Measurements from ENCODE around the gene KCND3.

KCND3 gene

DNA sequence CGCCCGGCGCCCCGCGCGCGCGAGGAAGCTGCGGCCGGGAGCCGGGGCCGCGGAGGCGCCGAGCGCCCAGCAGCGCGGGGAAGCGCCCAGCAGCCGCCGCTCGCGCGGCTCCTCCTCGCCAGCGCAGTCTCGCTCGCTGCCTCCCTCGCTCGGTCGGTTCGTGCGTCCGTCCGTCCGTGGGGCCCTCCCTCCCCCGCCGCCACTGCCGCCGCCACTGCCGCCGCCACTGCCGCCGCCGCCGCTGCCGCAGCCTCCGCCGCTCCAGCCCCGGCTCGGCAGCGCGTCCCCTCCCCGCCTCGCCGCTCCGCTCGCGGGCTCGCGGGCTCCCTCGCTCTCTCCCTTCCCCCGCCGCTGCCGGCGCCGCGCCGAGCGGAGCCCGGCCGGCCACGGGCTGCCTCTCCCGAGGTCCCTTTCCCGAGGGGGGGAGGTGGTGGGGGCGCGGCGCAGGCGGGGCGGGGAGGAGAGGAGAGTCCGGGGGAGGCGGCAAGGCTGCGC is at the start of gene KCND3:
Gene KCND3 (minus strand): TSS at position 138 of the 495 bp plus-strand sequence.
- DNase-seq = no peak

DNA sequence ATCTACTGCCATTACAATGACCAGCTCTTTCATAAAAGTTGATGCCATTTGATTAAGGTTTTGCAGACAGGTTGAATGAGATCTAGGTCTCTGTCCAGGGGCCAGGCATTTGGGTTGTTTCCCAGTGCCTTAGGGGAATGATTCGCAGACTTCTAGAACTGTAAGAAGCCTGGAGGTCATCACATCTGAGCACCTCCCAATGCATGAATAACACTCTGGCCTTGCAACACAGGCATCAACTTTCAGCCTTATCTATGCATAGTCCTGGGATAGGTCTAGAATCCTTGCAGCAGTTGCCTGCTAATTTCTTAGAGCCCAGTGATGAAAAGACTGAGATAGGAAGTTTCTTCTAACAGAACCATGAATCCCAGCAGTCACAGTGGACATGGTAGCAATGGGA is 44.8 kb upstream of the KCND3 start:
- DNase-seq = no peak

DNA sequence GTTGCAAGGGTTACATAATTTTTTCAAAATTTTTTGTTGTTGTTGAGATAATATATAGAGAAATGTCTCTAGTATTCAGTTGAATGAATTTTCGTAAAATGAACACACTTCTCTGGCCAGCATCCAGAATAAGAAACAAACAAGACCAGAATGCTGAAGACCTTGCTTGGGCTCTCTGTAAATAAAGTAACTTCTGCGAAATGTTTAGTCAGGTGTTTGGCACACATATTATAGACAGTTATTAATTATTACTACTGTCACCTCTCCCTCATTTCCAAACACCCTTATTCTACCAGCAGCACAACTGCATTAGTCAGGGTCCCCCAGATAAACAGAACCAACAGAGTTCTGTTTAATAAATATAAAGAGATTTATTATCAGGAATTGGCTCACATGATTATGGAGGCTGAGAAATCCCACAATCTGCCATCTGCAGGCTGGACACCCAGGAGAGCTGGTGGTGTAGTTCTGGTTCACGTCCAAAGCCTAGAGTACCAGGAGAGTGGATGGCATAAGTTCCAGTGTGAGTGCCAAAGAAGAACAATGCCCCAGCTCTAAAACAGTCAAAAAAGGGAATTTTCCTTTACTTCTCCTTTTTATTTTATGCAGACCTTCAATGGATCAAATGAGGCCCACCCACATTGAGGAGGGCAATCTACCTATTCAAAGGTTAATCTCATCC is 44.1 kb upstream of the KCND3 start:
- DNase-seq = no peak

DNA sequence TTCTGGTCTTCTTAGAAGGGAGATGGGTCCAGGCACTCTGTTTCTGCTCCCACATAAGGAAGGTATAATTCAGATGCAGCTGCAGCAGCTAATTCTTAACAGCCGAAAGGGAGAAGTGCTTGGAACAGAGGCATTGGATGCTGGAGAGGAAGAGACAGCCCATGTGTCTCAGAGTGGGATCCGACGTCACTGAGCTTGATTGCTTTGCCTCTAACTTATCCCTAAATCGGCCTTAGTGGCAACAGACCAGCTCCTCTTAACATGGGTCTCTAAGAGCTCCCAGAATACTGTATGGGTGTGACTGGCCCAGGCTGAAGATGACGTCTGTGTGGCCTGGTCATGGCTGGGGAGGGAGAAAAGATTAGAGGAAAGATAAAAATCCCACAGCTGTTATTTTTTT is 40.7 kb upstream of the KCND3 start:
- DNase-seq = no peak

DNA sequence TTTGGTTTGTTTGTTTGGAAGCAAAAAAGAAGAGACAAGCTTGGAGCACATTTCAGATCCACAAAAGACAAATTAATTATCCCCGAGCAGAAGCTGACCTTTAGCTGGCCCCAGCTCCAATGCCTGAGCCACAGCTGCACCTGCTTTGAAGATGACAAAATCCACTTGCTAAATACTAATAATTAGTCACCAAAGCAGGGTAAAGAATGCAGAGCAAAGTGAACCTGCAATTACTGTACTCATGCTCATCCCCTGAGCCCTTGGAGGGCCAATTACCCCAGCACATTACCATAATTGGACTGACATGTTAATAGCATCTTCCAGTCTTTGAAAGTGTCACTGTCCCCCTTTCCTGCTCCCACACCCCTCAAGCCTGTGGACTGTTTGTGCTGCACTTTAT is 38.2 kb upstream of the KCND3 start:
- DNase-seq = no peak

DNA sequence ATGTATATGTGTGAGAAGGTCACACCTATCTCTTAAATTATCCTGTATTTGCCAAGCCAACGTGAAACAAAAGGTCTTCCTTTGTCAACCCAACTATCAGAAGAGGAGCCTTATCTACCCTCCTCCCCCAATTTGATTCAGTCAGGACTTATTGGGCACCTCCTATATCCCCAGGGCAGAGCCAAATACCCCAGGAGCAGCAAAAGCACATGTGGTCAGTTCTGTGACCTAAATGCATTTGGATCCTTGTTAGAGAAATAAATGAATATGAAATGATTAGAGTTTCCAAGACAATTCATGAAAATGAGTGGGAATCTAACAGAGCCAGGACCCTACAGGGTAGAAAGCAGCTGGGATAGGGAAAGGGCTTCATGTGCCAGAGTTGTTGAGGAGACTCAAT is 37.0 kb upstream of the KCND3 start:
- no peak for DNase-seq

DNA sequence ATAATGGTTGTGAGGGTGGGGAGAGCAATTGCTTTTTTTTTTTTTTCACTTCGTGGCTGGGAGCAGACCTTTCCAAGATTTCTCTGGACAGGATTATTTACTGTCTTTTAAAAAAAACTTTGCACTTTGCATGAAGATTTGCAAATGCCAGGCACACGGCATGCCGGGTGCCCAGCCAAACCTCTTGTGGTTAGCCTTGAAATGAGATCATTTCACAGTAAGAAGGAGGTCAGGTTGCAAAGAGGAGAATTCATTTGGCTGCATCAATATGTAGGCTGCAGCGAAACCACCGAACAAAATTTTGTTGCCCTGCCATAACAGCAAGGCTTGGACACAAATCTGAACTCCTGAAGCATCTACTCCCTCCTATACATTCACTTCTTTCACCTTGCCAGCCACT is 36.5 kb upstream of the KCND3 start:
- no peak for DNase-seq

DNA sequence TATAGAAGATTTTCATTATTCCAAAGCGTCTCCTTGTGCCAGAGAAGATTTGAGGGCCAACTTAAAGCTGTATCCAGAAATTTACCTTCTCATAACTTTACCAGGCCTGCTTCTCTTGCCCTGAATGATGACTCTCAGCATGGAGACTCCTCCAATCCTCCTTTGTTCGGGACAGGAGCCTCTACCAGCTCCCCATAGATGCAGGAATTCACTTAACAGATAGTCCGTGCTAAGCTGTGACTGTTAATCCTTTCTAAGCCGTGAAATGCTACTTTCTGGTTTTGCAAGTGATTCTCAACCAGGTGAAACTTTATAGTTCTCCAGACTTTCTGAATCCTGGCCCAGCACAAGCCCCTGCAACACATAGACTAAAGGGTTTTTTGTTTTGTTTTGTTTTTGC is 31.8 kb upstream of the KCND3 start:
- no peak for DNase-seq

DNA sequence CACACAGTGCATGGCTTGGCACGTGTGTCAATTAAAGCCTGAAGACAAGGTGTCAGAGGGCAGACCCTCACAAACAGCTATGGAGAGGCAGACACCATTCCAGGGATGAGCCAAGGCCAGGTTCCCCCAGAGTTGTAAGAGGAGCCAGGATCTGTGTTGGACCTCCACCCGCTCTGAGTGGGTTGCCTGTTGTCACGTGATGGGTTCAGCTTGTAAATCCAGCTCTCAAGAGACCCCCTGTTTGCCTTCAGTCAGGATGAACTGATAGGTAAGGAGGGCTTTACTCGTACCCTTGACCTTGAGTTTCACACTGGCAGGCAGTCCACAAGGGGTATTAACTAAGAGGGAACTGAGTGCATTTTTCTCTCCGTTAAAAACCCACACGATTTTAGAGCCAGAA is 27.7 kb upstream of the KCND3 start:
- no peak for DNase-seq

DNA sequence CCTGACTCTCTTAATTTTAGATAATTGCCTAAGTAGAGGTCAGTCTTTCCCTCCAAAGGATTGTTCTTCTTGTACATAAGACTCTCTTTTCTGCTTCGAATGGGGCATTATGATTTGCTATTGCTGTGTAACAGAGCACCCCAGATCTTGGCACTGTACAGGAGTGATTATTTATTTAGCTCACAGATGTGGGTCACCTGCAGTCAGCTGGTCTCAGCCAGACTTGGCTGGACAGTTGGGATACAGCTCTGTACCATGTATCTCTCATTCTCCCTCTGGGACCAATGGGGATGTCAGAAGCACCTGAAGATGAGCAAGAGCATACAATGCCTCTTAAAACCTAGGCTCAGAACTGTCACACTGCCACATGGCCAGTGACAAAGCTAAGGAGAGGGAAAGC is 23.4 kb upstream of the KCND3 start:
- DNase-seq = no peak

DNA sequence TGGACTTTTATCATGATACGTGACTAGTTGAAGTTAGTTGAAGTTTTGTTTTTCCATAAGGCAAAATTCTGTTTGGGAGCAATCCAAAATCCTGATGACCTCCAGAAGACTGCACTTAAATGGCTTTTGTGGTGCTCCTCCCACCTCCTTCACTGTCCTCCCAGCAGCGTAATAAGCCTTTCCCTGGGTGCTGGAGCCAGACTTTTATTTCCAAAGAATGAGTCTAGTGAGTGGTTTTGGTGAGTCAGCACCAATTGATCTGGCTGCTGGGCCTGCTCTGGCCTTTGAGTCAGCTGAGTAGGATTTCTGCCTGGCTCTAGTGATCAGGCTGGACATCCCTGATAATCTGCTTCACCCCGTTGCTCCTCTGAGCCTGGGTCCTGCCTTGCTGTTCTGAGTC is 21.7 kb upstream of the KCND3 start:
- no peak for DNase-seq

DNA sequence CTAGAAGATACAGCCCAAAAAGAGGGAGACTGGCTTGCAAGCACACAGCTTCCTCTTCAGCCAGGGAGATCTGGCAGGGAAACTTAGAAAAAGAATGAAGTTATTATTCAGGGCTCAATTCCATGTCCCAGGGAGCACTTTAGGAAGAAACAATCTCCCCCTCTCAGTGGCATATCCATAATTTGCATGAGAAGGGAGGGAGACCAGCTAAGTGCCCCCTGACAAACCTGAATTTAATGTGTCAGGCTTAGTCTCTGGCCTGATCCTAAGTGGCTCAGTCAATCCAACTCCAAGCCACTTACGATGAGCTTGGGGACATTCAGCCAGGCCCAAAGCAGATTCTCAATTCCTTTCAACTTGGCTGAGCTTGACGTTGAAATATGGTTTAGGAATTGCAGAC is 17.7 kb upstream of the KCND3 start:
- DNase-seq = no peak

DNA sequence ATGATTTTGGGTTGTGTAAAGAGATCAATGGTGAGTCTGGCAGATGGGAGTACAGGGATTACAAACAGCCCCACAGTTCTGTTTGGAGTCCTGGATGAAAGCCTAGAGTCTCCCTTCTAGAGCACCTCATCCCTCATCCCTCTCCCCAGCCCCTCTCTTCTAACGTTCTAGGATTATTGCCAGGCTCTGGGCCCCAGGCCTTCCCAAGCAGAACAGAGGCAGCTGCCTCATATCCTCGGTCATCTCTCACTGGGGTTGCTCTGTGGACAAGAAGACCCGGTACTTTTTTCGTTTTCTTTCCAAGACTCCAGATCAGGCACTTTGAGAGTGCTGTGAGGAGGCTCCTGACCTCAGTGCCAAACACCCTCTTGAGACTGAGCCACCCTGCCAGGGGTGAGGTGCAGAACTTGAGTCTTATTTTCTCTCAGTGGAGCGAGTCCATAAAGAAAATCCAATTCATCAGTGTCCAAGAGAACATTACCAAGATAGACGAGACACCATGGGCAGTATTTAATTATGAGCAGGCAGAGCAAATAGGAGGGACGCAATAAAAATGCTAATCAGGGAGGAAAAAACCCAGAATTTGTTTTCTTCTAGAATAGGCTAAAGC is 17.1 kb upstream of the KCND3 start:
- DNase-seq = no peak

DNA sequence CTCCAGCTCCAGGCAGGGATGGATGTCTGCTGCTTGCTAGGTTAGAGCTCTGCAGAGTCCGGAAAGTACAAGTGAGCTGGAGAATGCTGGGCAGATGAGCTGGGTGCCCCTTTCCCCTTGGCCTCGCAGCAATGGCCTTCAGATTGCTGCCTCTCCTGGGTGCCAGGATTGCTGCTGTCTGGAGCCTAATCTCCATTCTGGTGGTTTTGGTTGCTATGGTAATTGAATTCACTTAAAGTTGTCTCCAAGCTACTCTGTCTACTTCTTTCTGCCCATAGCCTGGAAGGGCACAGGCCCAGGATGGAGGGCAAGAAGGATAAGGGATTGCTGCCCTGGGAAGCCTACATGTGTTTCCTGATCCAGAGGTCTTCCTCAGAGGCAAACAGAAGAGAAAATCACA is 14.6 kb upstream of the KCND3 start:
- no peak for DNase-seq

DNA sequence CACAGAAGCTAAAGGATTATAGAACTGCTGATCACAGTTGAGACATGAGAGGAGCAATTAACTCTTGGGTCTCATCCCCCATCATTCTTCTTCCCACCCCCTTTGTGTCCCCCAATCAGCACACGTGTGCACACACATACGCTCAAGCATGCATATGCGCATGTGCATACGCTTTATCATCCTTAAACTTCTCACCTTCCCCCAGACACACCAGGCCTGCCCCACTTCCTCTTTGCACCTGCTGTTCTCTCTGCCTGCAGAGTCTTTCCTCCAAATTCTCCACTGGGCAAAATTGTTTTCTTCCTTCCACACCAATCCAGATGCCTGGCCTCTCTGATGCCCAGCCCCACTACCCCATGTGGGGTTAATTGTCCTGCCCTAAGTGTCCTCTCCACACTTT is 13.0 kb upstream of the KCND3 start:
- no peak for DNase-seq

DNA sequence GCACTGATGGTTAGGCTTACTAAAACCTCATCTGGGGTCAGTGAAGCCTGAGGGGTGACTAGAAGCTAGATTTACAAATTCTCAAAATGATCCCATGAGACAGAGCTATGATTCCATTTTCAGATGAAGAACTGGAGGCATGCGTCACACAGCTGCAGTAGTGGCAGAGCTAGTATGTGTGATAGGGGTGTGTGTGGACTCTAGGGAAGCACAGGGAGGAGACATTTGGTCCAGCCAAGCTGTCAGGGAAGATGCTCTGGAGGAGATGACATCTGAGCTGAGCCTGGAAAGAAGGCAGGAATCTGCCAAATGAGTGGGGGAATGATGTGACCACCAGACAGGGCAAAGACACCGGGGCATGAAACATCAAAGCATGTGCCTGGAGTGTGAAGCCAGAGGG is 12.0 kb upstream of the KCND3 start:
- DNase-seq = no peak

DNA sequence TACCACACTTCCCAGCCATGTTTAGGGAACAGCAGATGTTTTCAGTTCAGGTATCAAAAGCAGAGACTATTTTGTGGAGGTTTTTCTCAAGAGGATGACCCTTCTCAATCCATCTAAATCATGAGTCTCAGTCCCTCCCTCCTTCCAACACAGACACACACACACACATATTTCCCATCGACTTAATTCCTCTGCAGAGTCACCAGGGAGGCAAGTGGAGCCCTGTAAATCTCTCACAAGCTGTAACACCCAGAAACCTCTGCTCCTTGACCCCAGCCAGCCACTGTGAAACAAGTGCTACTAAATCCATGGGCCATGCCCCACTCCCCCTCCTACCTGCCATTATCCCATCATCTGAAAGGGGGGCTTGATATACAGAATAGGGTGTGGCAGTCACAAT is 10.6 kb upstream of the KCND3 start:
- DNase-seq = no peak

DNA sequence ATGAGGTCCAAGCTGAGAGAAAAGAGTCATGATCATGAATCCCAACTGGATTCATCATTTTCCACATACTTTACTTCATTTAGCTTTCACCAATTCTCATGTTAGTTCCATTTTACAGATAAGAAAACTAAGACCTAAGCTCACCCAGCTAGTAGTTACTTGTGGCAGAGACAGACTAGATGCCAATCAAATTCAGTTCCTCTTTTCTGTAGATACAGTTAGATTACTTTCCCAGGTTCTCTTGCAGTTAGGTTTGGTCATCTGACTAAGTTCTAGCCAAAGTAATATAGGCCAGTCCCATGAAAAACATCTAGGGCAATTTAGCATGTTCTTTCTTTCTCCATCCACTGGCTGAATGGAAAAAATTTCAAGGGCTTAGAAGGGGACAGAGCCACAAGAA is 8.9 kb upstream of the KCND3 start:
- no peak for DNase-seq

DNA sequence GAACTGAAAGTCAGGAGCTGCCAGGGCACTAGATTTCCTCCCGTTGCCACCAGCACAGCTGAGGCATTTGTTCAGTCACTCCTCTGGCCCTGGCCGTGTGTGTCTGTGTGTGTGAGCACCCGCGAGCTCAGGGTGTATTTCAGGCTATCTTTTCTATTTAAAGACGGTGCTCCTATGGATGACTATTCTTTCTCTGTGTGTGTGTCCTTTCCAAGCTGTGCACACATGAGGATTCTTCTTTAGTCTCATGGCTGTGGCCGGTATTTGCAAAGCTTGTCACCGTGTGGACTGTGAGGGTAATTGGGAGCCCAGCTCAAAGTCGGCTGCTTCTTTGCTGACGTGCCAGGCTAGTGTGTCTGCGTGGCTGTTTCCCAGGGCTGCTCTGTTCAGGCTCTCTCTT is 3.0 kb upstream of the KCND3 start:
- DNase-seq = no peak

DNA sequence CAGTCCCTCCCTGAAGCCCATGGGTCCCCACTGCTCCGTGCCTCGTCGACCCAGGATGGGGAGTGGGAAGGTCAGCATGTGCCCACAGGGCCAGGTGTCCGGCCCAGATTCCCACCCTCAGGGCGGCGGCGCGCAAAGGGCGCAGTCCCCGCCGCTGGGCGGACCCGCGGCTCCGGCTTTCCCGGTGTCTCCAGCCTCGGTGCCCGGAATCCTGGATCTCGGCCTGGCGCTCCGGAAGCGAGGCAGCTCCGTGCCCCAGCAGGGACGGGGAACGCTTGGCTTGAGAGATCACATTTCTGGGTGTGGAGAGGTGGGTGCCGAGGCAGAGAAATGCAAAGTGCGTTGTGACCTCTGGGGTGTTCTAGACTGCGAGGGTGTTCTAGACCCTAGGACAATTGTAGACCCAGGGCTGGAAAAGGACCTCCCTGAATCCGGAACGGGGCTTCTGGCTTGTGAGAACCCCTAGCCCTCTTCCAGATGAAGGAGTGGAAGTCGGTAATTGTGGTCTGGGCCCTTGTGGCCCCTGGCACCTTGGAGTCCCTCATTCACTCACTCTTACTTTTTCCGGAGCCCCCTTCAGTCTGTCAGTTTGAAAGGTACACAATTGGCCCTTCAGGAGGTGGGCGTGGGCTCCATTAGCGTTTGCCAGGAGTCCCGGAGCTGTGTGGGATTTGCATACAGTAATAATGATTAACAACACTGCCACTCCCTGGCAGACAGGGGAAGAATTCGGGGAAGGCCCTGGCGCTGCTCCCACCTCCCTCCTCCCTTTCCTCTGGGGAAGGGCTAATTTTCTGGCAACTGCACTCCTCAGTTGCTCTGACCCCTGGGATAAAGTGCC is 1.6 kb upstream of the KCND3 start:
- DNase-seq = peak; percentile 18

DNA sequence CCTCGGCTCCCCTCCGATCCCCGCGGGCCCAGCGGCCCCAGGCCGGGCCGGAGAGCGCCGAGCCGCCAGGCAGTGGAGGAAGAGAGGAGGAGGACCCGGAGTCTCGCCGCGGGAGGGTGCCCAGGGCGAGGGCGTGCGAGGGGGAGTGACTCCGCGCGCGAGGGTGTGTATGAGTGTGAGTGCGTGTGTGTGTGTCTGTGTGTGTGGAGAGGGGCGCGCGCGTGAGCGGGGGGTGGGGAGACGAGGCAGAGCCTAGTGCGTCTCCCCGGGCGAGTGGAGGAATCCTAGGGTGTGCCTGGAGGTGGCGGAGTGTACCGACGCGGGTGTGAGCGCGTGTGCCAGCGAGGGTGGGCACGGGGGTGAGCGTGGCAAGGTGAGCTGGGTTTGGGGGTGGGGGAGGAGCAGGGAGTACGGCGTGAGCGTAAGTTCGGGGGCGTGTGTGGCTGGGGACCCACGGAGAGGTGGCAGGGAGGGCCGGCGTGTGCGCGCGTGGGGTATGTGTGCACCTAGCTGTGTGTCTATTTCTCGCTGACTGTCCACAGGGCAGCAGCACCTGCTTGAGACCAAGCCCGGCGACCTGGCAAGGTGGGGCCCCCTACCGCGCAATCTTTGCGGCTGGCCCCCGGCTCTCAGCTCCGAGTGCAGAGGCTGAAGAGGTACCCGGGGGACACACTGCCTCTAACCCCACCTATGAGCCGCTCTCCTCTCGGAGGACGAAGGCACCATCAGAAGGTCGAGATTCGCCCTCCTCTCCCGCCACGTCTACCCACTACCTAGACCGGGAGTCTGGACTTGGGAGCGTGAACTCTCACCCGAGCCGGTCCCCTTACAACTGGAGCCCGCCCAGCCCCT is 784 bp upstream of the KCND3 start:
- no peak for DNase-seq

DNA sequence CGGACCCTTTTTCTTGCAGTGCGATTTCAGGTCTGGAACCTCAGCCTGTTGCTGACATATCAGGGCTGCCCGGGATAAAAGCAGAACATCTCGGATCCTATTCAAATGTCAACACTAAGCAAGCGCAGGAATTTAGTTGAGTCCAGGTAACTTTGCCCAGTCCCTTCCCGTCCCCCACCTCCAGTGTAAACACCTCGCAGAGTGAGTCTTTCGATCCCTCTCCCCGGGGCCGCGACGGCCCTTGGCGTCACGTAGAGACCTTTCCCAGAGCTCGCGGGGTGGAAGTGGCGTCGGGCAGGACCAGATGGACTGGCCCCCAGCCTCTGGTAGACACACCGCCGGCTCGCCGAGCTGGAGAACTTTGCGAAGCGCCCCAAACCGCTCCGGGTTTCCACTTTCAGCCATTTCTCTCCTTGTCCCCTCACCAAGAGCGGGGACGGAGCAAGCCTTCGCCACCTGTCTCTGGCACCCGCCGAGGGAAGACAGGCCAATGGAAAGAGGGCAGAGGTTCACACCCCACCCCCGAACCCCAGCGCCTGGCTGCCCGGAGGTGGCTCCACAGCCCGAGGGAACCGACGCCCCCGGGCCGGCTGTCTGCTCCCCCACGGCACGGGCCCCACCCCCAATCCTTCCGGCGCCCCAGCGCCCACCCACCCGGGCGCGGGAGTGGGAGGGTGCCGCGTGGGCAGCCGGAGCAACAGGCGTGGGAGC is 570 bp downstream of the KCND3 start:
- no peak for DNase-seq

DNA sequence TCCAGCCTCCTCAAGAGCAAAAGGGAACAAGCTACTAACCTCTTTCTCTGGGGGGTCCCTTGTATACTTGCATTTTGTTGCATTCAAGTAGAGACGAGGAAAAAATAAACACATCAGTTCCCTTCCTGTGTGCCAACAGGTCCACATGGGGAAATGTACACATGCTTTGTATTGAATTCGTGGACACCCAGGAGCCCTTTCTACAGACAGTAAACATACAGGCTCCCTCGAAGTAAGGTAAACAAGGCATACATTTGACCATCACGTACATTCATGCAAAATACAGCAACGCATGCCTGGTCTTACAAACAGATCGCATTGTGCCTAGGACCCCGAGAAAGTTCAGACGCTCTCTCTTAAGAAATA is 1.1 kb downstream of the KCND3 start:
- no peak for DNase-seq
